Brain microvascular endothelial cell (primary cell): Measurements from ENCODE around the gene PGM2L1.
A peak's percentile ranks its signal among the peaks of the same experiment; 100 is the strongest.

Experiments
- DNase-seq: peaks from one replicate; pipeline ENCODE4 v3.0.0-alpha.2; 2020
- H3K27ac ChIP-seq: fragments of 250-450 bp; sonication (Bioruptor Pico); 2 replicates; pipeline ENCODE4 v1.5.1; 2020; ENCODE audit warnings: mild to moderate bottlenecking, moderate library complexity
- H3K27me3 ChIP-seq: fragments of 250-450 bp; sonication (Bioruptor Pico); replicated peaks from 2 replicates; pipeline ENCODE4 v1.5.1; 2020; ENCODE audit warnings: mild to moderate bottlenecking
- H3K36me3 ChIP-seq: fragments of 250-450 bp; sonication (Bioruptor Pico); replicated peaks from 2 replicates; pipeline ENCODE4 v1.5.1; 2020; ENCODE audit warnings: mild to moderate bottlenecking
- H3K4me3 ChIP-seq: 2 replicates; pipeline ENCODE4 v1.5.1; 2011; ENCODE audit warnings: low read depth, mild to moderate bottlenecking, control low read depth, low read length, moderate library complexity
- CTCF ChIP-seq: IDR thresholded peaks from 2 replicates; pipeline ENCODE4 v1.5.1; 2011; ENCODE audit warnings: low read depth, mild to moderate bottlenecking, moderate library complexity, low read length, control low read depth, inconsistent platforms; ENCODE audit errors: missing control alignments
- in situ Hi-C: cut with HindIII; loops from 2 replicates; pipeline ENCODE4 v1.10.0; 2017; ENCODE audit warnings: low sequenced_read_pairs, low pct_ligation_motif_present

The PGM2L1 gene

DNA sequence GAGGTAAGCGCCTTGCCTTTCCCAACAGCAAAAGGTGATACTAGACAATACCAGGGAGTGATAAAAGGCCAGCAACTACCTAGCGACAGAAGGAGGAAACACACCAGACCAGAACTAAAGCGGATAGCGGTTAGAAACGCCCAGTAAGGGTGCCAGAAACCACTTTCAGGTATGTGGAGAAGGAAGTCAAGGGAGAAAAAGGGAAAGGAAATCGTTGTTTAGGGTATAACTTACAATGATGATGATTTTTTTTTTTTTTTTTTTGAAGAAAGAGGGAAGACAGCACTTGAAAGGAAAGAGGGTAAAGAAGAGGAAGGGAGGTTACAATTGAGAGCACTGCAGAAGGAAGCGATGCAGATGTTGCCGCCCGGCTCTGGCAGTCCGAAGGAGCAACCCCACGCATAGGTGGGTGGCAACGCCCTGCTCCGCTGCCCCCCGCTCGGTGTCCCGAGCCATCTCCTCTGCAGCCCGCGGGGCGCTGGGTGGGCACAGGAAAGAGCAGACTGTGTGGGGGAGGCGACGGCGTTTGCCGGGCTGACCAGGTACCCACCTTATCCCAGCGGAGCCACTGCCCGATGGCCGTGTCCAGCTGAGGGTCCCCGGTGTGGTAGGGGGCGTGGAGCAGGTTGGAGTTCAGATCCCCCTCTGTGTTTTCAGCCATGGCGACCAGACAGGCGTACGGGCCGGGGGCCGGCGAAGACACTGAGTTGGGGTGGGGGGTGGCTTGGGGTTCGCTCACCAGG lies 561 bp downstream of the PGM2L1 start:
- H3K4me3 ChIP-seq: peak overlapping the region; percentile 95
- in situ Hi-C loops: no loop called here
- H3K27me3 ChIP-seq: no peaks in the 10 kb centered on the region
- peak; percentile 11 for DNase-seq
- no peaks in the 10 kb centered on the region for H3K36me3 ChIP-seq
- peak overlapping the region; percentile 93 for H3K27ac ChIP-seq
- TF ChIP-seq CTCF: peak; percentile 33

- DNase-seq: no peak
- TF ChIP-seq CTCF: no peak
- H3K4me3 ChIP-seq: no peak overlapping the region
- no peaks in the 10 kb centered on the region for H3K36me3 ChIP-seq
- no peak overlapping the region for H3K27ac ChIP-seq
- in situ Hi-C loops: no loop called here
- H3K27me3 ChIP-seq: no peaks in the 10 kb centered on the region
These were observed 6.0 kb downstream of the PGM2L1 start for GRCh38 chr11:74392256-74392655.

DNA sequence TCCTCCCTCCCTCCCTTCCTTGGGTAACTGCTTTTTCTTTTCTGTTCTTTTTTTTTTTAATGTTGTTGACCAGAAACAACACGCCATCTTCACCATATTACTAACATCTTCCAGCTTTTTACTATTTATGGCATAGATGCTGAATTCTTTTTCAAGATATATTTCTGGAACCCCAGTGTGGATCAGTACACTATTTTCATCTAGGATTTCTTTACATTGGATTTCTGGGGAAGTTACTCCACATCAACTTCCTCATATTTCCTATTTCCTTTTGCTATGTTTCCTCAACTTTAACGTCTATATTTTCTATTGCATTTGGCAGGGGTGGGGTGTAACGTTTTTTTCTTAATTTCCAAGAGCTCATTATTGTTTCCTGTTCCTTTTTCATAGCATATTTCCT lies 7.0 kb downstream of the PGM2L1 start:
- in situ Hi-C loops: no loop called here
- Histone ChIP-seq H3K4me3 (no peak overlapping the region), H3K36me3 (no peaks in the 10 kb centered on the region), H3K27me3 (no peaks in the 10 kb centered on the region), H3K27ac (no peak overlapping the region)
- no peak for DNase-seq
- TF ChIP-seq CTCF: no peak

GRCh38 chr11:74390697-74391096 lies 7.5 kb downstream of the PGM2L1 start:
- no peak for DNase-seq
- H3K4me3 ChIP-seq: no peak overlapping the region
- in situ Hi-C loops: no loop called here
- TF ChIP-seq CTCF: no peak
- H3K36me3 ChIP-seq: no peaks in the 10 kb centered on the region
- no peaks in the 10 kb centered on the region for H3K27me3 ChIP-seq
- H3K27ac ChIP-seq: no peak overlapping the region

- Histone ChIP-seq H3K27ac (no peak overlapping the region), H3K27me3 (no peaks in the 10 kb centered on the region), H3K36me3 (no peaks in the 10 kb centered on the region), H3K4me3 (no peak overlapping the region)
- in situ Hi-C loops: no loop called here
- DNase-seq: peak; percentile 17
- TF ChIP-seq CTCF: peak; percentile 71
These were observed 9.4 kb downstream of the PGM2L1 start for GRCh38 chr11:74388678-74389327.
